Stimulated activated CD8-positive, alpha-beta memory T cell treated with anti-CD3 and anti-CD28 coated beads, Interleukin-12 subunit alpha, Interleukin-12 subunit beta, amount 100 ng/mL, for 4 hours (primary cell): Measurements from ENCODE around the gene LTK.
"Not testable (repeated sequence)": the region's sequence is repeated elsewhere in the genome, so short reads cannot be mapped to it uniquely, and the experiment has no call there.

Source experiments
- DNase-seq: peaks from one replicate; pipeline ENCODE4 v3.0.0-alpha.2; 2020; ENCODE audit warnings: low read depth

Gene LTK

DNA sequence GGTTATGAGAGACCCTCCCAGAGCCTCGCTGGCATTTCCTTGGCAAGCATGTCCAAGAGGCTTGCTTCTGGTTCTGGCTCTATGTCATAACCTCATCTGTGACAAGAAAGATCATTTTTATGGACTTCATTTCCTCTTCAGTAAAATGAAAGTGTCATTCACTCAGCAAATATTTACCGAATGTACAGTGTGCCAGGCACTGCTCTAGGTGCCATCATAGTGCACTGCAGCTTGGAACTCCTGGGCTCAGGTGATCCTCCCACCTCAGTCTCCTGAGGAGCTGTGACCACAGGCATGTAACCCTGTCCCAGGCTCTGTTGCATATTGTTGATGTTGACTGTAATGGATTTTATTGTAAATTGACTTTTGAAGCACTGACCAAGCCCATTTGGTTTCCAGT, 38.7 kb downstream of the LTK start:
- no peak for DNase-seq

DNA sequence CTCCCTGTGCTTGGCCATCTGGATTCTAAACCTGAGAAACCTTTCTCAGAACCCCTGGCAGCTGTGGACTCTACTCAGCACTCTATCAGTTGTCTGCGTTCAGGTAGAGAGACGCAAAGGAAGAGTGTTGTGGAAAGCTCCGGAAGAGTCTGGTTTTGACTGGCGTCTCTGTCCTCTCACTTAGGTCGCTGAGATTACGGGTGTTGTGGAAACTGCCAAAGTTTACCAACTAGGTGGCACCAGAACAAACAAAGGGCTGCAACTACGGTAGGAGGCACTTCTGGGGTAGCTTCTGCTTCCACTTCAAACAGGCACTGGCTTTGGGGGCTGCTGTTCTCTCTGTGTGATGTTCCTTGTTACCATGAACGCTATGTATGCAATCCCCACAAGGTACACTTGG, 39.2 kb downstream of the LTK start:
- no peak for DNase-seq

DNA sequence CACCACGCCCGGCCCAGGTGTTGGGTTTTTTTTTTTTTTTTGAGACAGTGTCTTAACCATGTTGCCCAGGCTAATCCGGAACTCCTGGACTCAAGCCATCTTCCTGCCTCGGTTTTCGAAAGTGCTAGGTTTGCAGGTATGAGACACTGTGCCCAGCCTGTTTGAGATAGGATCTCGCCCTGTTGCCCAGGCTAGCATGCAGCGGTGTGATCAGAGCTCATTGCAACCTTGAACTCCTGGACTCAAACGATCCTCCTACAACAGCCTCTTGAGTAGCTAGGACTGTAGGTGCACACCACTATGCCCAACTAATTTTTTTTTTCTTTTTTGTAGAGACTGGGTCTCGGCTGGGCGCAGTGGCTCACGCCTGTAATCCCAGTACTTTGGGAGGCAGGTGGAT, 40.2 kb downstream of the LTK start:
- no peak for DNase-seq

- not testable (repeated sequence) for DNase-seq
Measured at GRCh38 chr15:41469644-41470043, 44.0 kb downstream of the LTK start.

GRCh38 chr15:41466711-41467110, 46.9 kb downstream of the LTK start:
- no peak for DNase-seq

DNA sequence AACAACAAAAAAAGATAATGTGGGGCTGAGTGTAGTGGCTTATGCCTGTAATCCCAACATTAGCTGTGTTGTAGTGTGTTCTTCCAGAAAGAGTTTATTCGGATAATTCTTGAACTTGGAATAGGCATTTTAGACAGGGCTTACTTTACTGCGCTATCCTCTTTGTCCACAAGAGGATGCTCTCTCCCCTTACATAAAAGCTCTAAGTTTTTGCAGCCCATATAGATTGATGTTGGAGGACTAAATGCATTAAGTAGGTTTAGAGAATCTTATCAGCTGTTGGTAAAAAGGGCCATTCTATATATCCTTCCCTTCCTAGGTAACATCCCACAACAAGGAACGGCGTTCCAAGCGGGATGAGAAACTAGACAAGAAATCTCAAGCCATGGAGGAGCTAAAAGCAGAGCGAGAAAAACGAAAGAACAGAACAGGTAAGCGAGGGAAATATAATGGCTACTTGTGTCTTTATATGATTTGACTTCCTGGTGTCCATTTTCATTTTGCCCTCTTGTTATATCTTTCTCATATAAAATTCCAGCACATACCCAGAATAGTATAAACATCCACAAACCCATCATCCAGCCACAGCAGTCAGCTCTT, 47.7 kb downstream of the LTK start:
- no peak for DNase-seq

DNA sequence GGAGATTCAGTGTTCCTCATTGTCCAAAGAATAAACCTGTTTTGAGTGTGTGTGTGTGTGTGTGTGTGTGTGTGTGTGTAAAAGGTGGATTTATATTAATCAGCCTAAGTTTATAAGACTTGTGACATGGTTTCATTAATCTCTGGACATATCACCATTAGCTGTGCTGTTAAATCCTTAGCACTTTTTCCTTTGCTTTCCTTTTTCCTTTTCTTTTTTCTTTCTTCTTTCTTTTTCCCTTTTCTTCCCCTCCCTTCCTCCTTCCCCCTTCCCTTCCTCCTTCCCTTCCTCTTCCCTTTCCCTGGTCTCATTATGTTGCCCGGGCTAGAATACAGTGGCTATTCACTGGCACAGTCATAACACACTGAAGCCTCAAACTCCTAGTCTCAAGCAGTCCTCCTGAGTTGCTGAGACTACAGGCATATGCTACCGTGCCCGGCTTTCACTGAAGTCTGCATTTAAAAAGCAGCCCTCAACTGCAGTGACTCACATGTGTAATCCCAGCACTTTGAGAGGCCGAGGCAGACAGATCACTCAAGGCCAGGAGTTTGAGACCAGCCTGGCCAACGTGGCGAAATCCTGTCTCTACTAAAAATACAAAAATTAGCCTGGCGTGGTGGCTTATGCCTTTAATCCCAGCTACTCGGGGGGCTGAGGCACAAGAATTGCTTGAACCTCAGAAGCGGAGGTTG, 48.6 kb downstream of the LTK start:
- DNase-seq, result no peak

GRCh38 chr15:41462084-41462795, 51.4 kb downstream of the LTK start:
- no peak for DNase-seq
